GM12865 (cell line): ENCODE measurements around the gene RTN4RL1.

Experiments used
- DNase-seq: peaks from one replicate; pipeline ENCODE4 v3.0.0; 2010; ENCODE audit warnings: low read depth
- H3K4me3 ChIP-seq: 2 replicates; pipeline ENCODE4 v1.5.1; 2011; ENCODE audit warnings: mild to moderate bottlenecking, low read depth, low read length, control low read depth
- TF ChIP-seq, protein P1 (sequence below): IDR thresholded peaks from 2 replicates; pipeline ENCODE4 v1.5.1; 2011; ENCODE audit warnings: low read length, control low read depth, low read depth, inconsistent platforms; ENCODE audit not compliant: insufficient read depth; ENCODE audit errors: missing control alignments

Gene RTN4RL1

DNA sequence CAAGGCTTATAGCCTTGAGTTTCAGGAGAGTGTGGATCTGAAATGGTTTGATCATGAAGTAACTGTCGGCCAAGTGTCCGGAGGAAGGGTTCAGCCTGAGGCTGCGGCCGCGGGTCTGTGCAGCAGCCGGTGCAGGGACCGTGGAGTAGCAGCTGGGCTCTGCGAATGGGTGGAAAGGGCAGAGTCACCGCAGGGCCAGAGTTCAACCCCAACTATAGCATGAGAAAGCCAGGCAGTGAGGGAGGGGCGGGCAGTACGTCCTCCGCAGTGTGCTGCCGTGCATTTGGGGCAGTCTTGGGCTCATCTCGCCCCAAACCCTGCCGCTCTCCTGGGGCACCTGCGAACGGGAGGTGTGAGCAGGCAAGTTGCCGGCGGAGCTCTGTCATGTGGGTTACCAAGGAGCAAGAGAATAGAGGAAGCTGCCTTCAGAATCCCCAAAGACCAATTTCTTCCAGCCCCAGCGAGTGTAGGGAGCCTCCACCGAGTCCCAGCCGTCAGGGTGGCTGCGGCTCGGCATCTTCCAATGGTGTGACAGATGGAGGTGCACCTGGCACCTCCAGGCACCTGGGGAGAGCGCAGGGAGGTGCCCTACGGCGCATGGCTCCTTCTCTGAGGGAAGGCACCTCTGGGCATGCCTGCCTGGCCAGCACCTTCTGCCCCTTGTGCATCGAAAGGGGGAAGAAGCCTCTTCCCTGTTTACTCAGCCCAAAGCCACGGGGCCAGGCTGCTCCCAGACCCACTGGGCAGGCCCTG lies 108.0 kb downstream of the RTN4RL1 start:
- DNase-seq, result no peak
- no peak overlapping the region for H3K4me3 ChIP-seq
- TF ChIP-seq, protein P1, sequence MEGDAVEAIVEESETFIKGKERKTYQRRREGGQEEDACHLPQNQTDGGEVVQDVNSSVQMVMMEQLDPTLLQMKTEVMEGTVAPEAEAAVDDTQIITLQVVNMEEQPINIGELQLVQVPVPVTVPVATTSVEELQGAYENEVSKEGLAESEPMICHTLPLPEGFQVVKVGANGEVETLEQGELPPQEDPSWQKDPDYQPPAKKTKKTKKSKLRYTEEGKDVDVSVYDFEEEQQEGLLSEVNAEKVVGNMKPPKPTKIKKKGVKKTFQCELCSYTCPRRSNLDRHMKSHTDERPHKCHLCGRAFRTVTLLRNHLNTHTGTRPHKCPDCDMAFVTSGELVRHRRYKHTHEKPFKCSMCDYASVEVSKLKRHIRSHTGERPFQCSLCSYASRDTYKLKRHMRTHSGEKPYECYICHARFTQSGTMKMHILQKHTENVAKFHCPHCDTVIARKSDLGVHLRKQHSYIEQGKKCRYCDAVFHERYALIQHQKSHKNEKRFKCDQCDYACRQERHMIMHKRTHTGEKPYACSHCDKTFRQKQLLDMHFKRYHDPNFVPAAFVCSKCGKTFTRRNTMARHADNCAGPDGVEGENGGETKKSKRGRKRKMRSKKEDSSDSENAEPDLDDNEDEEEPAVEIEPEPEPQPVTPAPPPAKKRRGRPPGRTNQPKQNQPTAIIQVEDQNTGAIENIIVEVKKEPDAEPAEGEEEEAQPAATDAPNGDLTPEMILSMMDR, result no peak

DNA sequence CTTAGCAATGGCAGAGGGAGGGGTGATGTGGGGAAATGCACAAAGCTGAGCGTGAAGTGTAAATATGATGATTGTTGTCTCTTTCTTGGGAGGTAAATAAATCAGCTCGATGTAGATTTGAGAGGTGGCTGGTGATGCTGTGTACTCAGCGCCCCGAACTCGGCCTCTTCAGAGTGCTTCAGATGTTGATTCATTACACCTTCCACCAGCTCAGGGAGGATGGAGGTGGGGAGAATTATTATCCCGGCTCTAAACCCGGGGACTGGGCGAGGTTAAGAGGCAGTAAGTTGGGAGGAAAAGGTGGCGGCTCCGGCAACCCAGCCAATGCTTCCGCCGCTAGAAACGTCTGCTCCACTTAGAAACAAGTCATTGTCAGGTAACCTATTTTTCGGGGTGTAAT lies 108.8 kb downstream of the RTN4RL1 start:
- TF ChIP-seq, protein P1, result no peak
- H3K4me3 ChIP-seq, result no peak overlapping the region
- DNase-seq, result no peak

DNA sequence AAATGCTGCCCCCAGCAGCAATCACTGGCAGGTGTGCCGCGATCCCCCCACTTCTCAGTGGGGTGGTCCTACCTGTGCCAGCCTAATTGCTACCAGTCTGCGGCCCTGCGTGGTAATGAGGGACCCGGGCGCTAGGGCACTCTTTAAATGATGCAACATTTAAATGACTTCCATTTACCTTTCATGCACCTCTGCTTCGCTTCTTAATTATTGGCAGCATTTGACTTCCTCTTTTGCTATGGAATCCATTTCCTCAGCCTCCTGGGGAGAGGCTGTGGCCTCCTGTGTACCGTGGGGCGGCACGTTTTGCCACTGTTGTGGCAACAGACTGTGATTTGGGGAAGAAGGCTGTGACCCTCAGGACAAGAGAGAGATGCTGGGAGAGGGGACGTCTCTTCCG lies 109.2 kb downstream of the RTN4RL1 start:
- no peak overlapping the region for H3K4me3 ChIP-seq
- no peak for DNase-seq
- TF ChIP-seq, protein P1, result no peak

DNA sequence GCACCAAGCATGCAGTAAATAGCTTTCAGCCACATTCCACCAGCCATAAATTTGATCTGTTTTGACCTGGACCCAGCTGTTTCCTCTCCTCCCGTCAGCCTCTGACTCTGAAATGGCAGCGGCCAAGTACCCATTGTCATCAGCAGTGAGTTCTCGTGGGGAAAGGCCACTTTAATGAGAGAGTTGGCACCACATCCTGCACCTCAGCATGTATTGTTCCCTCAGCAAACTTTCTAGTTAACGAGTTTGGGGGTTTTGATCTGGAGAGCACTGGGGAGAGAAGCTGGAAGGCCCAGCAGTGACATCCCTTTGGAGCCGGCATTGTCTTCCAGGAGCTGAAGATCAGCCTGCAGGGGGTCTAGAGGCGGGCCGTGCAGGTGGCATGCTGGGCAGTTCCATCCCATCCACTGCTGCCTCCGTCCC lies 110.5 kb downstream of the RTN4RL1 start:
- TF ChIP-seq, protein P1, result no peak
- no peak overlapping the region for H3K4me3 ChIP-seq
- no peak for DNase-seq

DNA sequence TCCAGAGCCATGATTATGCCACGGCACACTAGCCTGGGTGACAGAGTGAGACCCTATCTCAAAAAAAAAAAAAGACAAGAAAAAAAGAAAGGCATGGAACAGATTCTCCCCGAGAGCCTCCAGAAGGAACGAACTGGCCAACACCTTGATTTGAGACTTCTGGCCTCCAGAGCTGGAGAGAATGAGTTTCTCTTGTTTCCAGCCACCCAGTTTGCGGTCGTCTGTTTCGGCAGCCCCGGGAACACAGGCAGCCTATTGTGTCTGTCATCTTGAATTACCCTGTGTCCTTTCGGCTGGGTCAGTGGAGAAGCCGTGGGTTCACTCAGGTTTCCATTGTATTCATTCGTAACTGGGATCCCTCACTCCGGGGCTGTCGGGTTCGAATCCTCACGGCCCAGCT lies 111.4 kb downstream of the RTN4RL1 start:
- TF ChIP-seq, protein P1, result no peak
- DNase-seq, result no peak
- H3K4me3 ChIP-seq, result no peak overlapping the region

DNA sequence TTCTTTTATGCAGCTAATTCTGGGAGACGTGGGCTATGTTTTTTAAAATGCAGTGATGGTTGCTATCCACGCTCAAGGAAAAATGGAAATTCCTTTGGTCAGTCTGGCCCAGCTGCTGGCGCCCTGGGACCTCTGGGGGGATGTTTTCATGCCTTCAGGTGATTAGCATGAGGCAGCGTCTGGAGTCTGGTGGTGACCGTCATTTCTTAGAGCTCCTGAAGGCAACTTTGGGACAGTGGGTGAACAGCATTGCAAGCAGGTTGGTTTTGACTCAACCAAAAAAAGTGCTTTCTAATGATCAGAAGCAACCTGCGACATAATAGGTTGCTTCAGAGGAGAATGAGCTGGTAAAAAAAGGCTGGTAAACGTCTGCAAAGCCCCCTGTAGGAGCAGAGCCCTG lies 113.0 kb downstream of the RTN4RL1 start:
- DNase-seq, result no peak
- no peak overlapping the region for H3K4me3 ChIP-seq
- TF ChIP-seq, protein P1, result no peak

DNA sequence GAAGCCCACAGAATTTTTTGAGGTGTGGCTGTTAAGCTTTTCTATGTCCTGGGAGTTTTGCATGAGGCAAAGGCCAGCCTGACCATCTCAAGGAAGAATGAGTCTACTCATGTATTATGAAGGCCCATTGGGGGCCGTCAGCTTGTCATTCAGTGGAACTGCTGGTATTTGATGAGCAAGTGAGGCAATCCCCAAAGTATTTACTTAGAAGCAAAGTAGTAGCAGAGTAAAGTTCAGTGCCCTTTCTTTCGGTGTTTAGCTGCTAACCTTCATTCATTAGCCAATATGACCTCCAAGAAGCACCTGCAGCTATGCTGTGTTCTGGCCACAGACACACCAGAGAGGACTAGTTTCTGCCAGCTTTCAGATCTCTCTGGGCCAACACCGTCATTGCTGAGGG lies 115.1 kb downstream of the RTN4RL1 start:
- no peak for DNase-seq
- H3K4me3 ChIP-seq, result no peak overlapping the region
- TF ChIP-seq, protein P1, result no peak
